HCT116 (cell line): ENCODE results near the gene PADI4. TPM values are rescaled to one million over a fixed set of nuclear protein-coding genes. Genes with fewer than 3 reads are reported as not detected.

ENCODE experiments used
- ATAC-seq: fragments of 200-7000 bp; cut with Tn5 transposase; 2 replicates; pipeline ENCODE4 v1.9.1; 2020; ENCODE audit warnings: mild to moderate bottlenecking, moderate library complexity
- BruUV-seq: library from RNA; stranded (reverse); fragments of 400-500 nt; replicated peaks from 2 replicates; lab custom pipeline; 2021; lab: Mats Ljungman, UMichigan
- CTCF ChIA-PET: fragments of 300-600 bp; sonication (Branson Sonifier 250); formaldehyde crosslinking; loops from one replicate; lab custom pipeline; 2021; ENCODE audit warnings: antibody characterized with exemption; lab: Charles Lee
- POLR2A ChIA-PET: fragments of 300-600, 350-600 bp; sonication (Branson Sonifier 250); formaldehyde crosslinking; loops from one replicate; lab custom pipeline; 2021; ENCODE audit warnings: antibody characterized with exemption; lab: Charles Lee
- RAD21 ChIA-PET, 2 experiments: fragments of 300-600 bp; sonication (Branson Sonifier 250); formaldehyde crosslinking; loops; one replicate each; lab custom pipeline; 2023; ENCODE audit warnings: low total read pairs in 2 of 2; ENCODE audit not compliant: uncharacterized antibody in 2 of 2, unreplicated experiment in 2 of 2, low non-redundant PET in 1 of 2; lab: Charles Lee
- DNase-seq: peaks from one replicate; pipeline ENCODE4 v3.0.0-alpha.2; 2010; ENCODE audit warnings: low read depth, low spot score
- H2AFZ ChIP-seq: fragments of 200-600 bp; shearing (Covaris generic), sonication (generic); 2 replicates; pipeline ENCODE4 v1.6.1; 2017; ENCODE audit warnings: low read depth, mixed run types, mixed read lengths, antibody characterized with exemption, low read length; ENCODE audit not compliant: poor library complexity, severe bottlenecking
- H3K27ac ChIP-seq: 2 replicates; pipeline ENCODE4 v1.5.1; 2012; ENCODE audit warnings: low read depth, low read length
- H3K27me3 ChIP-seq: fragments of 200-600 bp; sonication (generic); 2 replicates; pipeline ENCODE4 v1.6.1; 2016; ENCODE audit warnings: mixed run types, low read length, mixed read lengths; ENCODE audit not compliant: insufficient read depth
- H3K36me3 ChIP-seq, 2 experiments: fragments of 200-500 bp in 1 of 2; fragments of 200-600 bp in 1 of 2; sonication (Bioruptor generic) in 1 of 2; sonication (generic) in 1 of 2; 2 replicates each; pipeline versions ENCODE4 v1.5.1 to v1.6.1; 2014 to 2016; ENCODE audit warnings: low read length in 2 of 2, inconsistent platforms in 1 of 2, mixed read lengths in 1 of 2, mixed run types in 1 of 2; ENCODE audit not compliant: insufficient read depth in 2 of 2, control insufficient read depth in 1 of 2
- H3K4me1 ChIP-seq, 2 experiments: fragments of 200-600 bp in 1 of 2; sonication (generic) in 1 of 2; 2 replicates each; pipeline versions ENCODE4 v1.5.1 to v1.6.1; 2012 to 2017; ENCODE audit warnings: low read length in 2 of 2, inconsistent platforms in 1 of 2, mild to moderate bottlenecking in 1 of 2, mixed read lengths in 1 of 2, mixed run types in 1 of 2, moderate library complexity in 1 of 2; ENCODE audit not compliant: insufficient read depth in 2 of 2, control insufficient read depth in 1 of 2
- H3K4me2 ChIP-seq: fragments of 200-600 bp; sonication (generic); 2 replicates; pipeline ENCODE4 v1.6.1; 2017; ENCODE audit warnings: mixed run types, low read length, mixed read lengths
- H3K4me3 ChIP-seq, 2 experiments: fragments of 200-600 bp in 1 of 2; sonication (generic) in 1 of 2; replicated peaks in 1 of 2; 2 replicates each; pipeline ENCODE4 v1.5.1; 2011 to 2016; ENCODE audit warnings: low read length in 2 of 2, control low read depth in 1 of 2, low read depth in 1 of 2, mild to moderate bottlenecking in 1 of 2, mixed read lengths in 1 of 2, mixed run types in 1 of 2
- H3K79me2 ChIP-seq: fragments of 200-600 bp; sonication (generic); 2 replicates; pipeline ENCODE4 v1.6.1; 2017; ENCODE audit warnings: mild to moderate bottlenecking, mixed run types, low read length, moderate library complexity, mixed read lengths; ENCODE audit not compliant: insufficient read depth
- H3K9ac ChIP-seq: fragments of 200-600 bp; sonication (generic); 2 replicates; pipeline ENCODE4 v1.6.1; 2016; ENCODE audit warnings: low read length, mixed read lengths
- H3K9me2 ChIP-seq: fragments of 200-600 bp; sonication (generic), shearing (Covaris generic); 2 replicates; pipeline ENCODE4 v1.6.1; 2017; ENCODE audit warnings: mixed run types, mild to moderate bottlenecking, moderate library complexity; ENCODE audit not compliant: insufficient read depth
- H3K9me3 ChIP-seq, 2 experiments: fragments of 200-500 bp in 1 of 2; fragments of 200-600 bp in 1 of 2; sonication (Bioruptor generic) in 1 of 2; sonication (generic) in 1 of 2; 2 replicates each; pipeline ENCODE4 v1.6.1; 2014 to 2017; ENCODE audit warnings: low read length in 2 of 2, mixed read lengths in 2 of 2, inconsistent platforms in 1 of 2, low read depth in 1 of 2, mild to moderate bottlenecking in 1 of 2, mixed run types in 1 of 2, moderate library complexity in 1 of 2; ENCODE audit not compliant: control insufficient read depth in 1 of 2, insufficient read depth in 1 of 2
- H4K20me1 ChIP-seq: fragments of 200-600 bp; sonication (generic), shearing (Covaris generic); 2 replicates; pipeline ENCODE4 v1.6.1; 2017; ENCODE audit warnings: mixed run types, mild to moderate bottlenecking, moderate library complexity; ENCODE audit not compliant: insufficient read depth
- ATF3 ChIP-seq: IDR thresholded peaks from 2 replicates; pipeline ENCODE4 v1.6.1; 2012
- CTCF ChIP-seq, 3 experiments: fragments of 200-600 bp in 1 of 3; sonication (generic) in 1 of 3; IDR thresholded peaks in 2 of 3; conservative IDR thresholded peaks in 1 of 3; 2 replicates each; pipeline ENCODE4 v1.5.1; 2012 to 2017; ENCODE audit warnings: low read depth in 2 of 3, low read length in 2 of 3, antibody characterized with exemption in 1 of 3, borderline replicate concordance in 1 of 3, control low read depth in 1 of 3, mild to moderate bottlenecking in 1 of 3, mixed read lengths in 1 of 3, mixed run types in 1 of 3, moderate library complexity in 1 of 3; ENCODE audit not compliant: insufficient read depth in 1 of 3
- ELF1 ChIP-seq: IDR thresholded peaks from 2 replicates; pipeline ENCODE4 v1.6.1; 2012; ENCODE audit warnings: low read depth, borderline replicate concordance
- EZH2 ChIP-seq: fragments of 200-600 bp; sonication (generic); IDR thresholded peaks from 2 replicates; pipeline ENCODE4 v1.6.1; 2017; ENCODE audit warnings: antibody characterized with exemption, mixed run types
- EZH2phosphoT487 ChIP-seq: fragments of 200-600 bp; IDR thresholded peaks from 2 replicates; pipeline ENCODE4 v1.6.1; 2018; ENCODE audit warnings: antibody characterized with exemption, borderline replicate concordance
- FOSL1 ChIP-seq: IDR thresholded peaks from 2 replicates; pipeline ENCODE4 v1.6.1; 2012; ENCODE audit warnings: low read depth
- JUND ChIP-seq: IDR thresholded peaks from 2 replicates; pipeline ENCODE4 v1.6.1; 2012
- POLR2A ChIP-seq: IDR thresholded peaks from 2 replicates; pipeline ENCODE4 v1.7.0; 2011; ENCODE audit warnings: borderline replicate concordance; ENCODE audit not compliant: insufficient read depth, insufficient read length; ENCODE audit errors: extremely low read depth
- POLR2AphosphoS5 ChIP-seq: IDR thresholded peaks from 2 replicates; pipeline ENCODE4 v1.6.1; 2011; ENCODE audit warnings: mild to moderate bottlenecking, low read depth, low read length, moderate library complexity
- RAD21 ChIP-seq: IDR thresholded peaks from 2 replicates; pipeline ENCODE4 v1.6.1; 2012; ENCODE audit warnings: low read depth, mild to moderate bottlenecking
- REST ChIP-seq: IDR thresholded peaks from 2 replicates; pipeline ENCODE4 v1.6.1; 2012; ENCODE audit warnings: low read depth
- SIN3A ChIP-seq: IDR thresholded peaks from 2 replicates; pipeline ENCODE4 v1.6.1; 2012; ENCODE audit warnings: low read depth
- SP1 ChIP-seq: IDR thresholded peaks from 2 replicates; pipeline ENCODE4 v1.6.1; 2012; ENCODE audit warnings: low read depth
- SRF ChIP-seq: IDR thresholded peaks from 2 replicates; pipeline ENCODE4 v1.6.1; 2012; ENCODE audit warnings: low read depth
- TCF7L2 ChIP-seq: IDR thresholded peaks from 2 replicates; pipeline ENCODE4 v1.7.0; 2011; ENCODE audit warnings: borderline replicate concordance, inconsistent platforms; ENCODE audit not compliant: insufficient read depth, insufficient read length; ENCODE audit errors: extremely low read depth
- YY1 ChIP-seq: IDR thresholded peaks from 2 replicates; pipeline ENCODE4 v1.6.1; 2011; ENCODE audit warnings: low read length, low read depth, moderate library complexity, mild to moderate bottlenecking; ENCODE audit not compliant: insufficient replicate concordance; ENCODE audit errors: extremely low read depth
- ZBTB33 ChIP-seq: IDR thresholded peaks from 2 replicates; pipeline ENCODE4 v1.6.1; 2011; ENCODE audit warnings: mild to moderate bottlenecking, low read length, moderate library complexity; ENCODE audit not compliant: insufficient replicate concordance; ENCODE audit errors: extremely low read depth
- ZFX ChIP-seq: fragments of 450-650 bp; IDR thresholded peaks from 2 replicates; pipeline ENCODE4 v1.6.1; 2017
- ZNF274 ChIP-seq: fragments of 200-500 bp; sonication (Bioruptor generic); IDR thresholded peaks from 2 replicates; pipeline ENCODE4 v1.6.1; 2014; ENCODE audit warnings: mild to moderate bottlenecking, low read depth, low read length, inconsistent platforms
- intact Hi-C: fragments of 100-400 bp; cut with micrococcal nuclease; formaldehyde crosslinking; loops from 2 replicates; pipeline ENCODE4 v1.10.0; 2022
- total RNA-seq: library from RNA; stranded (reverse); gene quantifications from one replicate; pipeline ENCODE4 v1.2.1, GENCODE V29; 2021; ENCODE audit not compliant: unreplicated experiment

Gene PADI4
- total RNA-seq, 1 experiment from 2014 or later: 0.44 TPM

GRCh38 chr1:17259233-17259873, 48.6 kb upstream of the PADI4 start:
- H3K4me2 ChIP-seq: peak overlapping the region; percentile 87
- H3K4me1 ChIP-seq: peaks cover 20 to 23% of the 10 kb centered on the region in 2 experiments
- H2AFZ ChIP-seq: peak overlapping the region; percentile 98
- ChIA-PET RAD21 (interaction anchor here (0.8 to 0.9 kb wide), 2 partner anchors 9 to 131 kb away, joined by 3 read pairs; no protein-coding TSS in a partner anchor), POLR2A (interaction anchor here (2.2 kb wide), 1 partner anchor 11 kb away, joined by 8 read pairs; the partner anchor contains the start of gene PADI3), CTCF (interaction anchor here (0.8 to 1.5 kb wide), 5 partner anchors 9 to 77 kb away, joined by 3 to 6 read pairs (median 4); no protein-coding TSS in a partner anchor)
- BruUV-seq: no TSS peak
- peak overlapping the region; percentile 38 for H3K9ac ChIP-seq
- ATAC-seq (peak; percentile 83), DNase-seq (no peak)
- intact Hi-C loops: no loop called here
- no peaks in the 10 kb centered on the region for H3K9me2 ChIP-seq
- H3K9me3 ChIP-seq: no peaks in the 10 kb centered on the region
- no peaks in the 10 kb centered on the region for H3K79me2 ChIP-seq
- H3K36me3 ChIP-seq: no peaks in the 10 kb centered on the region
- H3K4me3 ChIP-seq: peak overlapping the region; percentile 16 to 48
- peaks cover 6% of the 10 kb centered on the region for H3K27me3 ChIP-seq
- H3K27ac ChIP-seq: no peak overlapping the region; the same call in 1 of the 2 replicates
- no peaks in the 10 kb centered on the region for H4K20me1 ChIP-seq
- TF ChIP-seq YY1 (peak; percentile 9), ZFX (no peak), TCF7L2 (peak; percentile 73), ATF3 (no peak), JUND (no peak), FOSL1 (peak; percentile 46), REST (no peak), POLR2AphosphoS5 (no peak), CTCF (IDR thresholded peaks at IDR 0.05 in 2 of 3, conservative IDR thresholded peaks at IDR 0.05 in 1 of 3; ENCODE audit: borderline replicate concordance in 1 of 3, insufficient read depth in 1 of 3, low read depth in 2 of 3, low read length in 2 of 3) (no peak; a peak in 2 of 6 replicates), POLR2A (no peak), SRF (no peak), EZH2 (no peak), SIN3A (no peak), RAD21 (peak; percentile 34; the same call in 1 of the 2 replicates), EZH2phosphoT487 (no peak), ZNF274 (no peak), SP1 (no peak), ELF1 (no peak), ZBTB33 (no peak)
